ENCODE data around the gene PDE11A. TPM values are rescaled to one million over a fixed set of nuclear protein-coding genes. Genes with fewer than 3 reads are reported as not detected.

The PDE11A gene
- total RNA-seq, 4 donors from 2014 or later = under 0.01 to 0.58 (median under 0.01) TPM; not detected in 1

DNA sequence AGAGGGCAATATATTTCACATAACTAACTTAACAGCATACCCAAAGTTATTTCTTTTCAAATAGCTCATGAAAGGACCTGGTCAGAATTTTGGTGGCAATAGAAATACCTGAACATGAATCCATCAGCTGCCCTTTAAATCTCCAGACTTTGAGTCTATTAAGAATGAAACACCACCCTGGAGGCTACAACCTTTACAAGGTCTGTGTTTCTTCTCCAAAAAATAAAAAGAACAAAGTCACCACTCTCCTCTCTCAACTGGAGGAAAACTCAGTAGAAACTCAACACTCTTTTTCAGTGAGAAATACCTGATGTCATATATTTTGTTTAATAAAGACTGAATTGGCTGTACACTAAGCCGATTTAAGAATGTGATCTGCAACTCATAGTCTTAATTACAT is 475.7 kb downstream of the PDE11A start:
- Histone ChIP-seq H3K9me3 (no peaks in the 10 kb centered on the region), H3K4me1 (peaks cover 20 to 22% (median 20%) of the 10 kb centered on the region in 4 donors), H3K27ac (replicated peaks in 1 of 4) (no peak overlapping the region), H3K36me3 (no peaks in the 10 kb centered on the region), H3K27me3 (no peaks in the 10 kb centered on the region), H3K4me3 (no peak overlapping the region)
- intact Hi-C loops (cut with DNase I) = no loop called here
- WGBS = 94% methylated on average over 1 of the region's 1 CpG
- TF ChIP-seq POLR2A (IDR thresholded peaks at IDR 0.05; ENCODE audit: low read depth) = no peak
- no peak for TF ChIP-seq POLR2AphosphoS5 (IDR thresholded peaks at IDR 0.05)
- TF ChIP-seq EP300 (IDR thresholded peaks at IDR 0.05) = no peak
- TF ChIP-seq, protein P1, sequence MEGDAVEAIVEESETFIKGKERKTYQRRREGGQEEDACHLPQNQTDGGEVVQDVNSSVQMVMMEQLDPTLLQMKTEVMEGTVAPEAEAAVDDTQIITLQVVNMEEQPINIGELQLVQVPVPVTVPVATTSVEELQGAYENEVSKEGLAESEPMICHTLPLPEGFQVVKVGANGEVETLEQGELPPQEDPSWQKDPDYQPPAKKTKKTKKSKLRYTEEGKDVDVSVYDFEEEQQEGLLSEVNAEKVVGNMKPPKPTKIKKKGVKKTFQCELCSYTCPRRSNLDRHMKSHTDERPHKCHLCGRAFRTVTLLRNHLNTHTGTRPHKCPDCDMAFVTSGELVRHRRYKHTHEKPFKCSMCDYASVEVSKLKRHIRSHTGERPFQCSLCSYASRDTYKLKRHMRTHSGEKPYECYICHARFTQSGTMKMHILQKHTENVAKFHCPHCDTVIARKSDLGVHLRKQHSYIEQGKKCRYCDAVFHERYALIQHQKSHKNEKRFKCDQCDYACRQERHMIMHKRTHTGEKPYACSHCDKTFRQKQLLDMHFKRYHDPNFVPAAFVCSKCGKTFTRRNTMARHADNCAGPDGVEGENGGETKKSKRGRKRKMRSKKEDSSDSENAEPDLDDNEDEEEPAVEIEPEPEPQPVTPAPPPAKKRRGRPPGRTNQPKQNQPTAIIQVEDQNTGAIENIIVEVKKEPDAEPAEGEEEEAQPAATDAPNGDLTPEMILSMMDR (IDR thresholded peaks at IDR 0.05) = no peak
- DNase-seq (ENCODE audit: extremely low spot score) = no peak

DNA sequence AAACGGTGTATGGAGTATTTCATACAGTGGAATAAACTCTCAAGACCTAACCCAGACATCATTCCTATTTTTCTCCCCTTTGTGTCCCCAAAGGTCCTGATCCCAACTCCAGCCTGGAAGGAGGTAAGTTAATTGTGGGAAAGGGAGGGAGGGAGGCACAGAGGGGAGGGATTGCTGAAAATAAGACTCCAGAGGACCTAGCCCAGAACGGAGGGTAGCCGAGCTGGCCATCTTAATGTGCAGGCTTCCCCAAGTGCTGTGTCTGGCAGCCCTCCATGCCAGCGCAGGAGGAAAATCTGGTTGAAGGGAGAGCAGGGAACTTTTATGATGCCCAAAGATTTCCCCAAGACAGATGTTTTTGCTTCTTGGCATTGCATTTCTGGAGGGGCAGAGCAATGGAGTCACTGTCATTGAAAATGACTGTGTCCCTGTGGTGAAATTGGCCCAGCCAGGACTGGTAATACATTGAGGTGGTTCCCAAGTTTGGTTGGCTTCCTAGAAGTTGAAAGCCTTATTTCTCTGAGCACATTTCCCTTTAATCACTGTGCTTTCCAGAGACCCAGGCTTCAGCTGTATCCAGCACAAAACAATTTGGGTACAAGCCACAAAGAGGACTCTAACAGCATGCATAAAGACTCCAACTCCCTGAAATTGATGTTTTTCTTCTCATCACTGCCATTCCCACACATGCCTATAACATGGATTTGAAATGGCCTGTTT is 477.3 kb downstream of the PDE11A start:
- no peak for DNase-seq (ENCODE audit: extremely low spot score)
- intact Hi-C loops (cut with DNase I) = no loop called here
- Histone ChIP-seq H3K9me3 (no peaks in the 10 kb centered on the region), H3K36me3 (no peaks in the 10 kb centered on the region), H3K27ac (replicated peaks in 1 of 4) (no peak overlapping the region), H3K4me3 (no peak overlapping the region), H3K27me3 (no peaks in the 10 kb centered on the region), H3K4me1 (peaks cover 20 to 22% (median 20%) of the 10 kb centered on the region in 4 donors)
- TF ChIP-seq POLR2AphosphoS5 (IDR thresholded peaks at IDR 0.05) = no peak
- TF ChIP-seq EP300 (IDR thresholded peaks at IDR 0.05) = no peak
- TF ChIP-seq POLR2A (IDR thresholded peaks at IDR 0.05; ENCODE audit: low read depth) = no peak
- TF ChIP-seq, protein P1 (IDR thresholded peaks at IDR 0.05) = no peak
- WGBS = 92% methylated on average over 4 of the region's 4 CpGs

DNA sequence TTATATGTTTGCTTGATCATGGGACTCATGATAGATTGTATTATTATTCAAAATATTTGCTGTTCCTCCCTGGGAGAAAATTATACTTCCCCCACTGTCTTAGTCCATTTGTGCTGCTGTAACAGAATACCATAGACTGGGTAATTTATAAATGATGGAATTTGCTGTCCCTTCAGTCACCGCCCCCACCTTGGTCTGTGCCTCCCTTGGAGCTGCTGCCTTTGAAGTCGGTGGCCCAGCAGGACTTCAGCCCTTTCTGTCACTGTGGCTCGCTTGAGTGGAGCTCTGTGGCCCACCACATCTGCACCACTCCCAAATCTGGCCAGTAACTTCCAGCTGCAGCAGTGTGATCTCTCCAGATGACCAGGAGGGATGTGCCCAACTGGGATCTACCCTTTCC is 479.2 kb downstream of the PDE11A start:
- H3K9me3 ChIP-seq = no peaks in the 10 kb centered on the region
- WGBS = 93% methylated on average over 3 of the region's 3 CpGs
- H3K4me3 ChIP-seq = no peak overlapping the region
- DNase-seq (ENCODE audit: extremely low spot score) = no peak
- no peaks in the 10 kb centered on the region for H3K36me3 ChIP-seq
- no peaks in the 10 kb centered on the region for H3K27me3 ChIP-seq
- H3K4me1 ChIP-seq = peaks cover 9 to 10% (median 9%) of the 10 kb centered on the region in 4 donors
- intact Hi-C loops (cut with DNase I) = no loop called here
- no peak overlapping the region for H3K27ac ChIP-seq (replicated peaks in 1 of 4)
- TF ChIP-seq, protein P1 (IDR thresholded peaks at IDR 0.05) = no peak
- TF ChIP-seq POLR2A (IDR thresholded peaks at IDR 0.05; ENCODE audit: low read depth) (no peak), EP300 (IDR thresholded peaks at IDR 0.05) (no peak), POLR2AphosphoS5 (IDR thresholded peaks at IDR 0.05) (no peak)

DNA sequence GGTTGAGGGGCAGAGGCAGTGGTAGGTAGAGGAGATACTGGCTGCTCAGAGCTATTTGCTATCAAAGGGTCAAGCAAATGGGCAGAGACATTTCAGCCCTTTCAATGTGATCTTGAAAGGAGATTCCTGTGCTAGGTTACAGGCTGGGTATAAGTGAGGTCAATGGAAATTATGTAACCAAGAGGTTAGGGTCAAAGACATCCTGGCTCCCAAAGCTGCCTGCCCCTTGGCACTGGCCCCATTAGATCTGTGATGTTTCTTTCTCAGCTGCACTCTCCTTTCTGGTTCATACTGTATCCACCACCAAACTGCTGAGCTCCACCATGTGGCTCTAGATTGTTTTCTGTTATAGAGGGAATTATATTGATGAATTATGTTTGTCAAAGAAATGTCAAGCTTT is 479.6 kb downstream of the PDE11A start:
- H3K4me3 ChIP-seq = no peak overlapping the region
- H3K9me3 ChIP-seq = no peaks in the 10 kb centered on the region
- intact Hi-C loops (cut with DNase I) = no loop called here
- no peak overlapping the region for H3K27ac ChIP-seq (replicated peaks in 1 of 4)
- H3K36me3 ChIP-seq = no peaks in the 10 kb centered on the region
- no peak for TF ChIP-seq EP300 (IDR thresholded peaks at IDR 0.05)
- TF ChIP-seq POLR2AphosphoS5 (IDR thresholded peaks at IDR 0.05) = no peak
- no peak for TF ChIP-seq POLR2A (IDR thresholded peaks at IDR 0.05; ENCODE audit: low read depth)
- TF ChIP-seq, protein P1 (IDR thresholded peaks at IDR 0.05) = no peak
- no peak for DNase-seq (ENCODE audit: extremely low spot score)
- H3K27me3 ChIP-seq = no peaks in the 10 kb centered on the region
- peaks cover 4 to 6% (median 5%) of the 10 kb centered on the region in 4 donors for H3K4me1 ChIP-seq

DNA sequence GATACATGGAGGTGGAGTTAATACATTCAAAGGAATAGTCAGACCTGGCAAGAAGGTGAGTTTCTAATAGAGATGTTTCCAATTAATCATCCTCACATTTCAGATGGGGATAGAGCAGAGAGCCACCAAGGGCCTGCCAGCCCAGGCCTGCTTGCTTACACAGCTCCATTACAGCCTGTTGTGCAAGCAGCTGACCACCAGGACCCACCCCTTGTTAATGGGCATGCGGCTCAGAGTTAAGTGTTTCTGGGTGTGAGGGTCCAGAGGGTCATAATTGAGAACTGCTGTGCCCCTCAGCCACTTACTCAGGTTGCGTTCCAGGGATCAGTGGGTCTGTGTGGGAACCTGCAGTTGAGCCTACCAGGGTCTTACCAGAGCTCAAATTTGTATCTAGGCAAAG is 480.2 kb downstream of the PDE11A start:
- WGBS = 100% methylated on average over 2 of the region's 2 CpGs
- no peaks in the 10 kb centered on the region for H3K27me3 ChIP-seq
- no peaks in the 10 kb centered on the region for H3K36me3 ChIP-seq
- no peak for TF ChIP-seq POLR2A (IDR thresholded peaks at IDR 0.05; ENCODE audit: low read depth)
- TF ChIP-seq, protein P1 (IDR thresholded peaks at IDR 0.05) = no peak
- no peak for TF ChIP-seq POLR2AphosphoS5 (IDR thresholded peaks at IDR 0.05)
- no peak for TF ChIP-seq EP300 (IDR thresholded peaks at IDR 0.05)
- no peak overlapping the region for H3K27ac ChIP-seq (replicated peaks in 1 of 4)
- H3K4me1 ChIP-seq = peaks cover 0 to under 1% (median 0%) of the 10 kb centered on the region in 4 donors
- no peak for DNase-seq (ENCODE audit: extremely low spot score)
- intact Hi-C loops (cut with DNase I) = no loop called here
- H3K9me3 ChIP-seq = no peaks in the 10 kb centered on the region
- H3K4me3 ChIP-seq = no peak overlapping the region
